ENCODE data around the gene GPR22. TPM values are rescaled to one million over a fixed set of nuclear protein-coding genes. Genes with fewer than 3 reads are reported as not detected.

Gene GPR22
- total RNA-seq, 2 donors from 2014 or later: not detected

DNA sequence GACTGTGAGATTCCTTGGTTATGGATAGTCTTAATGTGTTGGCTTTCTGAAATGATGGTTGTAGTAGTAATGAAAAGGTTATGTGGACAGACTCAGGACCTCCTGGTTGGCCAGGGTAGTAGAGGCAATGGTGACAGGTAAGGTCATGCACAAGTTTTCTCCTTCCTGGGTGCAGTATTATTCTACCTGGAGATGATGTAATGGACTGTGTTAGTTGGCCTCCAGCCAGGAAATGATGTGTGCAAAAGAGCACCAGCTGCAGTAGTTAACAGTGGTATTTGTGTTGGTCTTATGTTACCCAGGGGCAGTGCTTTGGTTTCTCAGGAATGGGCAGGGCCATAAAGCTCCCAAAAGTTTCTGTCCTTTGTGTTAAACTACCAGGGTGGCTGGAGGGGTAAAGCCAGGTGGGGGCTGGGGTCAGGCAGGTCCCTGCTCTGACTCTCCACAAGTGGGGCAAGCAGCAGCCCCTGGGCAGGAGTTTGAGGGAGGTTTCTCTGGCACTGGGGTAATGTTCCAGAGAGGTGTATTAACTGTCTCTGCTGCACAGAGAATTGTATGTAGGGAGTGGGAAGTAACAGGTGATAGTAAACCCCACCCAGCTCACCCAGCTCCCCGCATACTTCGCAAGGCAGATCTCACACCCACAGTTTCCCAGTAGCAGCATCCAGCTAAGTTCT is 36.3 kb downstream of the GPR22 start:
- DNase-seq (ENCODE audit: low spot score): no peak
- H3K9me3 ChIP-seq: no peaks in the 10 kb centered on the region
- TF ChIP-seq, protein P1, sequence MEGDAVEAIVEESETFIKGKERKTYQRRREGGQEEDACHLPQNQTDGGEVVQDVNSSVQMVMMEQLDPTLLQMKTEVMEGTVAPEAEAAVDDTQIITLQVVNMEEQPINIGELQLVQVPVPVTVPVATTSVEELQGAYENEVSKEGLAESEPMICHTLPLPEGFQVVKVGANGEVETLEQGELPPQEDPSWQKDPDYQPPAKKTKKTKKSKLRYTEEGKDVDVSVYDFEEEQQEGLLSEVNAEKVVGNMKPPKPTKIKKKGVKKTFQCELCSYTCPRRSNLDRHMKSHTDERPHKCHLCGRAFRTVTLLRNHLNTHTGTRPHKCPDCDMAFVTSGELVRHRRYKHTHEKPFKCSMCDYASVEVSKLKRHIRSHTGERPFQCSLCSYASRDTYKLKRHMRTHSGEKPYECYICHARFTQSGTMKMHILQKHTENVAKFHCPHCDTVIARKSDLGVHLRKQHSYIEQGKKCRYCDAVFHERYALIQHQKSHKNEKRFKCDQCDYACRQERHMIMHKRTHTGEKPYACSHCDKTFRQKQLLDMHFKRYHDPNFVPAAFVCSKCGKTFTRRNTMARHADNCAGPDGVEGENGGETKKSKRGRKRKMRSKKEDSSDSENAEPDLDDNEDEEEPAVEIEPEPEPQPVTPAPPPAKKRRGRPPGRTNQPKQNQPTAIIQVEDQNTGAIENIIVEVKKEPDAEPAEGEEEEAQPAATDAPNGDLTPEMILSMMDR (IDR thresholded peaks at IDR 0.05): no peak
- H3K4me3 ChIP-seq: no peak overlapping the region
- peaks cover 3% of the 10 kb centered on the region for H3K36me3 ChIP-seq
- ATAC-seq (ENCODE audit: insufficient number of reproducible peaks, low FRiP score, low read depth): no peak
- no peaks in the 10 kb centered on the region for H3K27me3 ChIP-seq (replicated peaks; ENCODE audit: insufficient read depth)
- no peak overlapping the region for H3K27ac ChIP-seq
- H3K4me1 ChIP-seq (ENCODE audit: control insufficient read depth in 1 of 2, low read depth in 2 of 2): no peaks in the 10 kb centered on the region

DNA sequence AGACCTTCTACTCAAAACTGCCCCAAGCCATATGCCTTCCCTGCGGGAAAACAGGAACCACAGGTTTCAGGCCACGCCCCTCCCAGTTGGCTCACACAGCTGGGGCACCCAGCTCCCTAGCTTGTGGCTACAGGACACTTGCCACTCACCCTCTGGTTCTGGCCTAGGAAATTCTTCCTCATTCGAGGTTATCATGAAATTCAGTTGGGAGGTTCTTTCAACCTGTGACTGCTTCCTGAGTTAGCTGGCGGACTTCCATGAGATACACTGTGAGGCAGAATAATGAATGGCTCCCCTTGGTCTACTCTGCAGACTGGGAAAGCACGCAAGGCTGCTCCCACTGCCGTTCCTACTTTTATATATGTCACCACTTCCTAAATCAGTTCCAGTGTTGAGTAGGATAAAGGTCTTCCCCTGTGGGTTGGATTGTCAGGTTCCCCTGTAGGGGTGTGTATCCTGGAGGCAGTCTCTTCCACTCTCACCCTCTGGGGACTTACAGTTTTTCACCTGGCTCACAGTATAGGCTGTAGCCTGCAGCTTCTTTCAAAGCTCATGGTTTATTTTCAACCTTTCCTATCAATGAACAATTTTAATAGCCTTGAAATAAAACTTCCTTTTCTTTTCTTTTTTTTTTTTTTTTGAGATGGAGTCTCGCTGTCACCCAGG is 37.0 kb downstream of the GPR22 start:
- no peak overlapping the region for H3K4me3 ChIP-seq
- TF ChIP-seq, protein P1 (IDR thresholded peaks at IDR 0.05): no peak
- H3K27ac ChIP-seq: no peak overlapping the region
- peaks cover 3% of the 10 kb centered on the region for H3K36me3 ChIP-seq
- no peak for DNase-seq (ENCODE audit: low spot score)
- no peaks in the 10 kb centered on the region for H3K9me3 ChIP-seq
- no peak for ATAC-seq (ENCODE audit: insufficient number of reproducible peaks, low FRiP score, low read depth)
- no peaks in the 10 kb centered on the region for H3K4me1 ChIP-seq (ENCODE audit: control insufficient read depth in 1 of 2, low read depth in 2 of 2)
- no peaks in the 10 kb centered on the region for H3K27me3 ChIP-seq (replicated peaks; ENCODE audit: insufficient read depth)

Other genes starting within 250 kb of the GPR22 start
- gene COG5, start 93.9 kb downstream of the GPR22 start, total RNA-seq: 10 to 100 TPM; 52.5 to 72.4 TPM
- 10 to 100 TPM in 1 of 2 donors, 1 to 10 TPM in 1; 4.7 to 10.3 TPM for gene DUS4L, start 93.9 kb downstream of the GPR22 start, total RNA-seq
- 100 to 1,000 TPM; 141 to 271 TPM for gene BCAP29, start 110.2 kb downstream of the GPR22 start, total RNA-seq
- 1 to 10 TPM in 1 of 2 donors, under 1 TPM in 1; 0.81 to 1.5 TPM for gene SLC26A4, start 190.8 kb downstream of the GPR22 start, total RNA-seq